Peyer's patch (tissue), 4 donors: ENCODE measurements around the gene MACROD2. TPM values are rescaled to one million over a fixed set of nuclear protein-coding genes. Genes with fewer than 3 reads are reported as not detected.

ENCODE experiments used
- DNase-seq, 3 donors: peaks; one replicate each; pipeline ENCODE4 v3.0.0-alpha.2; 2017 to 2019
- H3K27ac ChIP-seq, 4 donors: fragments of 200-600 bp; sonication (generic); one replicate each; pipeline ENCODE4 v1.5.1; 2016 to 2019
- H3K27me3 ChIP-seq, 2 donors: fragments of 200-600 bp; sonication (generic); one replicate each; pipeline ENCODE4 v1.5.1; 2019
- H3K36me3 ChIP-seq, 3 donors: fragments of 200-600 bp; sonication (generic); one replicate each; pipeline ENCODE4 v1.5.1; 2016 to 2019
- H3K4me1 ChIP-seq, 4 donors: fragments of 200-600 bp; sonication (generic); one replicate each; pipeline ENCODE4 v1.5.1; 2016 to 2019
- H3K4me3 ChIP-seq, 4 donors: fragments of 200-600 bp; sonication (generic); 1 replicate in 3 of 4; 2 replicates in 1 of 4; pipeline ENCODE4 v1.5.1; 2016 to 2019; ENCODE audit warnings: mild to moderate bottlenecking in 1 of 4
- H3K9me3 ChIP-seq, 4 donors: fragments of 200-600 bp; sonication (generic); one replicate each; pipeline ENCODE4 v1.5.1; 2016 to 2019; ENCODE audit warnings: mild to moderate bottlenecking in 1 of 4
- CTCF ChIP-seq, 6 experiments: fragments of 450-650 bp in 4 of 6; fragments of 200-600 bp in 2 of 6; sonication (generic) in 1 of 6; IDR thresholded peaks; one replicate each; pipeline ENCODE4 v1.5.1; 2017 to 2019; ENCODE audit warnings: antibody characterized with exemption in 6 of 6, mild to moderate bottlenecking in 3 of 6, moderate library complexity in 1 of 6
- POLR2A ChIP-seq, 2 donors: fragments of 450-650 bp; IDR thresholded peaks; one replicate each; pipeline ENCODE4 v1.5.1; 2017; ENCODE audit warnings: antibody characterized with exemption in 2 of 2, mild to moderate bottlenecking in 2 of 2, moderate library complexity in 2 of 2
- total RNA-seq, 4 donors: library from RNA; depleted of rRNA; stranded (reverse); fragments of >200 nt; gene quantifications; one replicate each; pipeline ENCODE4 v1.1.0, GENCODE V29; 2016

Gene MACROD2
- total RNA-seq, 4 donors from 2014 or later: 2.5 to 10.7 (median 6.5) TPM

DNA sequence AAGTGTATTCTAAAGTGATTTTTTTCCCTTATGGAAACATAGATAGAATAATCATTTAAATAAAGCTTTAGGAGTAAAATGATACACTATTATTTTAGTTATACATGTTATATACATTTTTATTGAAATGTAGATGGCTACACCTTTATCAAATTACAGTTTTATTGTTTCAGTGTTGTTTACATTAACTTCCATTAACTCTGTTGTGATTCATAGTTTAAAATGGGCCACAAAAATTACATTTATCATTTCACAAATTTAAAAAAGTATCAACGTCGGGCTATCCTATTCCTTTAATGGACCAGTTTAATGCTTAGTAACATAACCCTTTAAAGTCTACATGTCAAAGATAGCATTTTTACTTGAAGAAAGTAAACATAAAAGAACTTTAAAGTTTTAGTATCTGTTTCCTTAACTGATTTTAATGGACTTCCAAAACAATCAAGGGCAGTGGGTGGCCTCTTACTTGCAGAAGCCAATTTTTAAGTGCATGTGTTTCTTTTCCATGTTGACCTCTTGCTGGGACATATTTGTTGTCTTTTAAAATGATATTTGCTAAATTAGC, 389.9 kb downstream of the MACROD2 start:
- DNase-seq: no peak
- H3K36me3 ChIP-seq: no peaks in the 10 kb centered on the region
- no peak overlapping the region for H3K27ac ChIP-seq
- peaks cover 0 to 8% (median 0%) of the 10 kb centered on the region in 4 donors for H3K9me3 ChIP-seq
- TF ChIP-seq CTCF (IDR thresholded peaks at IDR 0.05) (no peak), POLR2A (IDR thresholded peaks at IDR 0.05) (no peak)
- H3K4me3 ChIP-seq: no peak overlapping the region
- H3K4me1 ChIP-seq: no peaks in the 10 kb centered on the region
- no peaks in the 10 kb centered on the region for H3K27me3 ChIP-seq

DNA sequence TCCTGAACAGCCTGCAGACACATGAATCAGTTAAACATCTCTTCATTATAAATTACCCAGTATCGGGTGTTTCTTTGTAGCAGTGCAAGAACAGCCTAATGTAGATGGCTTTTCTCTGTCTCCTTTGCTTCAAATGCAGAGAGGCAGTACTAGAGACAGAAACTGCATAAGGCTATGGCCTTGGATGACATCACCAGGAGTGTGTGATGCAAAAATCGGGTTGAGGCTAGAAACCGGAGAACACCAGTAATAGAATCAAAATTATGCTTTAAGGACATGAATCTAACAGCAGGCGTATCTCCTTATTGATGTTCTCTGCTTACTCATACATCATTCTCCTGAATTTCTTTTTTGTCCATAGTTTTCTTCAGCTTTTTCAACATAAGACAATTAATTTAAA, 391.4 kb downstream of the MACROD2 start:
- Histone ChIP-seq H3K27ac (no peak overlapping the region), H3K4me1 (no peaks in the 10 kb centered on the region), H3K4me3 (no peak overlapping the region), H3K36me3 (no peaks in the 10 kb centered on the region), H3K9me3 (peaks cover 0 to 8% (median 0%) of the 10 kb centered on the region in 4 donors), H3K27me3 (no peaks in the 10 kb centered on the region)
- TF ChIP-seq POLR2A (IDR thresholded peaks at IDR 0.05): no peak
- TF ChIP-seq CTCF (IDR thresholded peaks at IDR 0.05): no peak
- no peak for DNase-seq

DNA sequence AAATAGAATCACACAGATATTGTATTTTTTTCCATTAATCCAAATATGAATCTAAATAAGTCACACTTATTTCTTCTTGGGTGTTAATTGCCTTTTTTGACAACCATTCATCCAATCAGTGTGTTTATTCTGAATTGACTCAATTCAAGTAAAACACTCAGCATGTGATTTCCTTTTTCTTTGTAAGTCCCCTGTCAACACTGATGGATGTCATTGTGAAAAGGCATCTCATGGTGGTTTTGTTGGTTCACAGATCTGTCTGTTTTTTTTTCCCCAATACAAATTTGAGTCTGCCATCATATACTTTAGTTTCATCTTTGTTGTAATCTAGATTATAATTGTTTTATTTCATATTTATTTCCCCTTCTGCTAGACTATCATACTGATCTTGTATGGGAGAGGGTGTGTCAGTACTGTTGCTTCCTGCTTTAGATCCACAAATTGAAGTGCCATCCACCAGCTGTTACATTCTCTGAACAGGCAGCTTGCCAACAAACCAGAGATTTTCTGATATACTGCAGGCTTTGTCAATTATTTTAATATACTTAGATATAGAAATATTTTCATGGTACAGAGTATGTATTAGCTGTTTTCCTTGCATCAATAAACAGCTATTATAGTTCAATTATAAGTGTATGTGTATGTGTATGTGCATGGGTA, 406.3 kb downstream of the MACROD2 start:
- Histone ChIP-seq H3K4me1 (no peaks in the 10 kb centered on the region), H3K27ac (no peak overlapping the region), H3K9me3 (no peaks in the 10 kb centered on the region), H3K27me3 (no peaks in the 10 kb centered on the region), H3K36me3 (no peaks in the 10 kb centered on the region), H3K4me3 (no peak overlapping the region)
- no peak for DNase-seq
- TF ChIP-seq CTCF (IDR thresholded peaks at IDR 0.05): no peak
- TF ChIP-seq POLR2A (IDR thresholded peaks at IDR 0.05): no peak

DNA sequence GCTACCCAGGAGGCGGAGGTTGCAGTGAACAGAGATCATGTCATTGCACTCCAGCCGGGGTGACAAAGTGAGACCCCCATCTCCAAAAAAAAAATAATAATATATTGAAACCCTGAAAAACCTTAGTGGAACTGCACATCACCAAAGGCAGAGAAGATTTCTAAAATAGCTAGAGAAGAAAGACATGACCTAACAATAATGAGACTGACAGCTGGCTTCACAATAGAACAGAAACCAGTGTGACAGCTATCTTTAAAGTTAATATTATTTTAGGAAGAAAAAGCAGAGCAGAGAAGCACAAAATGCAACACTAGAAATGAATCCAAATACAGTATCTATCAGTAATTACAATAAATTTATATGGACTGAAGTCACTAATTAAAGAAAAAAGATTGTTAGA, 409.2 kb downstream of the MACROD2 start:
- Histone ChIP-seq H3K4me3 (no peak overlapping the region), H3K27me3 (no peaks in the 10 kb centered on the region), H3K36me3 (no peaks in the 10 kb centered on the region), H3K9me3 (no peaks in the 10 kb centered on the region), H3K27ac (no peak overlapping the region), H3K4me1 (no peaks in the 10 kb centered on the region)
- TF ChIP-seq CTCF (IDR thresholded peaks at IDR 0.05): no peak
- TF ChIP-seq POLR2A (IDR thresholded peaks at IDR 0.05): no peak
- DNase-seq: no peak

- Histone ChIP-seq H3K4me1 (no peaks in the 10 kb centered on the region), H3K4me3 (no peak overlapping the region), H3K9me3 (no peaks in the 10 kb centered on the region), H3K27ac (no peak overlapping the region), H3K27me3 (no peaks in the 10 kb centered on the region), H3K36me3 (no peaks in the 10 kb centered on the region)
- no peak for TF ChIP-seq CTCF (IDR thresholded peaks at IDR 0.05)
- no peak for DNase-seq
These were observed 411.2 kb downstream of the MACROD2 start for GRCh38 chr20:14406495-14406894.
